GM18498 (cell line): ENCODE results near the gene ERBIN.

Experiments used
- ATAC-seq: cut with Tn5 transposase; IDR thresholded peaks from one replicate; pipeline ENCODE4 v1.9.1; 2021; ENCODE audit warnings: mild to moderate bottlenecking, moderate library complexity; ENCODE audit not compliant: unreplicated experiment

Gene ERBIN

GRCh38 chr5:66122379-66123034 lies 196.1 kb downstream of the ERBIN start:
- ATAC-seq = no peak

GRCh38 chr5:66129144-66129543 lies 202.8 kb downstream of the ERBIN start:
- ATAC-seq = no peak

DNA sequence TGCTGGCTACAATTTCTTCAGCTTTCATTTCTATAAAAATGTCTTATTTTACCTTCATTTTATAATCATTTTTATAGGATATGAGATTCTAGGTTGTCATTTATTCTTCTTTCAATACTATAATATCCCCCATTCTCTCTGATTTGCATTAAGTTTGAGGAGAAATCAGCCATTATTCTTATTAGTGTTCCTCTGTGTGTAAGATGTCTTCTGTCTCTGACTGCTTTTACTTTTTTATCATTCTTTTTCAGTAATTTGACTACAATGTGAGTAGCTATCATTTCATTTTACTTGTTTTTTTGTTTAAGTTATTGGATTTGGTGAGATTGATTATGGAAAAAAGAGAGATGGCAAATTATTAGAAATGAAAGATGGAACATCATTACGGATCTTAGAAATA lies 204.1 kb downstream of the ERBIN start:
- ATAC-seq = no peak
